Panc1 (cell line): ENCODE data around the gene MYO1E. TPM values are rescaled to one million over a fixed set of nuclear protein-coding genes. Genes with fewer than 3 reads are reported as not detected.

Experiments used
- ATAC-seq: fragments of 200-7000 bp; cut with Tn5 transposase; 2 replicates; pipeline ENCODE4 v1.9.1; 2020; ENCODE audit warnings: mild to moderate bottlenecking, moderate library complexity
- BruUV-seq: library from RNA; stranded (reverse); fragments of 400-500 nt; replicated peaks from 2 replicates; lab custom pipeline; 2021; lab: Mats Ljungman, UMichigan
- CTCF ChIA-PET: fragments of 300-600 bp; sonication (Branson Sonifier 250); formaldehyde crosslinking; loops from one replicate; lab custom pipeline; 2022; ENCODE audit warnings: antibody characterized with exemption; lab: Charles Lee
- POLR2A ChIA-PET: fragments of 300-600 bp; sonication (Branson Sonifier 250); formaldehyde crosslinking; loops from one replicate; lab custom pipeline; 2022; ENCODE audit warnings: antibody characterized with exemption; lab: Charles Lee
- DNase-seq: peaks from one replicate; pipeline ENCODE4 v3.0.0-alpha.2; 2010; ENCODE audit warnings: low read depth, low spot score
- H3K27ac ChIP-seq: 2 replicates; pipeline ENCODE4 v1.5.1; 2011; ENCODE audit warnings: mild to moderate bottlenecking, low read length, inconsistent platforms
- H3K27me3 ChIP-seq: fragments of 200-500 bp; sonication (Bioruptor generic); 2 replicates; pipeline ENCODE4 v1.6.0; 2014; ENCODE audit warnings: low read length, inconsistent platforms; ENCODE audit not compliant: control insufficient read depth, insufficient read depth
- H3K36me3 ChIP-seq: fragments of 200-500 bp; sonication (Bioruptor generic); 2 replicates; pipeline ENCODE4 v1.5.1; 2014; ENCODE audit warnings: inconsistent platforms, mild to moderate bottlenecking, low read length, moderate library complexity; ENCODE audit not compliant: control insufficient read depth, insufficient read depth
- H3K4me1 ChIP-seq: 2 replicates; pipeline ENCODE4 v1.5.1; 2011; ENCODE audit warnings: inconsistent platforms, mild to moderate bottlenecking, low read length, moderate library complexity; ENCODE audit not compliant: control insufficient read depth, insufficient read depth
- H3K4me3 ChIP-seq, 2 experiments: 2 replicates each; pipeline ENCODE4 v1.5.1; 2011 to 2012; ENCODE audit warnings: low read depth in 2 of 2, low read length in 2 of 2, mild to moderate bottlenecking in 2 of 2, inconsistent platforms in 1 of 2, moderate library complexity in 1 of 2
- H3K9me3 ChIP-seq: fragments of 200-500 bp; sonication (Bioruptor generic); 2 replicates; pipeline ENCODE4 v1.5.1; 2014; ENCODE audit warnings: low read depth, mild to moderate bottlenecking, inconsistent platforms, low read length, moderate library complexity; ENCODE audit not compliant: control insufficient read depth, insufficient read depth
- CTCF ChIP-seq: fragments of 450-650 bp; IDR thresholded peaks from 2 replicates; pipeline ENCODE4 v1.5.1; 2017; ENCODE audit warnings: mild to moderate bottlenecking
- POLR2AphosphoS5 ChIP-seq: IDR thresholded peaks from 2 replicates; pipeline ENCODE4 v1.6.1; 2012; ENCODE audit warnings: mild to moderate bottlenecking, low read depth, low read length, moderate library complexity
- REST ChIP-seq, 2 experiments: IDR thresholded peaks; 2 replicates each; pipeline ENCODE4 v1.6.1; 2011 to 2012; ENCODE audit warnings: low read depth in 2 of 2, control low read depth in 1 of 2, low read length in 1 of 2, mild to moderate bottlenecking in 1 of 2, moderate library complexity in 1 of 2; ENCODE audit not compliant: insufficient read depth in 1 of 2
- SIN3A ChIP-seq: IDR thresholded peaks from 2 replicates; pipeline ENCODE4 v1.6.1; 2012; ENCODE audit warnings: low read depth, mild to moderate bottlenecking, low read length, moderate library complexity, borderline replicate concordance; ENCODE audit not compliant: insufficient read depth
- TCF7L2 ChIP-seq: IDR thresholded peaks from 2 replicates; pipeline ENCODE4 v1.6.1; 2011; ENCODE audit warnings: mild to moderate bottlenecking, low read depth, low read length, inconsistent platforms
- in situ Hi-C: cut with HindIII; loops from 2 replicates; pipeline ENCODE4 v1.10.0; 2016; ENCODE audit warnings: low sequenced_read_pairs, low pct_unique_long_range_greater_than_20kb
- intact Hi-C: fragments of 100-400 bp; cut with micrococcal nuclease; formaldehyde crosslinking; loops from one replicate; pipeline ENCODE4 v1.10.0; 2022; ENCODE audit not compliant: unreplicated experiment
- total RNA-seq: library from RNA; stranded (reverse); gene quantifications from one replicate; pipeline ENCODE4 v1.2.1, GENCODE V29; 2021; ENCODE audit not compliant: unreplicated experiment

MYO1E gene
- total RNA-seq, 1 experiment from 2014 or later, result 161 TPM

GRCh38 chr15:59373215-59373614 is 544 bp upstream of the MYO1E start:
- Histone ChIP-seq H3K9me3 (no peaks in the 10 kb centered on the region), H3K4me1 (peaks cover 20% of the 10 kb centered on the region), H3K27ac (peak overlapping the region; percentile 89), H3K36me3 (peaks cover 3% of the 10 kb centered on the region; the same call in 1 of the 2 replicates), H3K4me3 (peak overlapping the region; percentile 89 to 91), H3K27me3 (no peaks in the 10 kb centered on the region)
- DNase-seq (no peak), ATAC-seq (no peak)
- intact Hi-C loops (loop anchor here (10.0 kb wide), 1 partner anchor 108 kb away; no protein-coding TSS in a partner anchor), in situ Hi-C loops (no loop called here)
- BruUV-seq, result TSS peak; percentile 93
- ChIA-PET CTCF (interaction anchor here (0.6 kb wide), 1 partner anchor 44 kb away, joined by 3 read pairs; no protein-coding TSS in a partner anchor), POLR2A (interaction anchor here (0.6 to 1.0 kb wide), 4 partner anchors 14 to 1961 kb away, joined by 3 to 5 read pairs (median 4); no protein-coding TSS in a partner anchor)
- TF ChIP-seq REST (IDR thresholded peaks at IDR 0.05; ENCODE audit: insufficient read depth in 1 of 2, low read depth in 2 of 2, low read length in 1 of 2), result no peak
- no peak for TF ChIP-seq POLR2AphosphoS5
- TF ChIP-seq SIN3A, result no peak
- no peak for TF ChIP-seq CTCF
- no peak for TF ChIP-seq TCF7L2

- no peak for TF ChIP-seq REST (IDR thresholded peaks at IDR 0.05; ENCODE audit: insufficient read depth in 1 of 2, low read depth in 2 of 2, low read length in 1 of 2)
- no peak; the same call in 1 of the 2 replicates for TF ChIP-seq SIN3A
- no peak for TF ChIP-seq POLR2AphosphoS5
- TF ChIP-seq CTCF, result no peak
- no peak for TF ChIP-seq TCF7L2
- POLR2A ChIA-PET, result interaction anchor here (0.7 to 1.3 kb wide), 3 partner anchors 26 to 71 kb away, joined by 3 to 6 read pairs (median 5); no protein-coding TSS in a partner anchor
Observed at GRCh38 chr15:59371458-59372351, 966 bp downstream of the MYO1E start.

More at GRCh38 chr15:59371458-59372351, 966 bp downstream of the MYO1E start:
- peak; percentile 52 for ATAC-seq
- CTCF ChIA-PET, result no interaction called here
- Histone ChIP-seq H3K4me1 (peaks cover 28% of the 10 kb centered on the region), H3K9me3 (no peaks in the 10 kb centered on the region), H3K27me3 (no peaks in the 10 kb centered on the region), H3K36me3 (peaks cover 3% of the 10 kb centered on the region; the same call in 1 of the 2 replicates), H3K4me3 (peak overlapping the region; percentile 89 to 91), H3K27ac (peak overlapping the region; percentile 89)
- BruUV-seq, result no TSS peak
- intact Hi-C loops (loop anchor here (10.0 kb wide), 1 partner anchor 107 kb away; no protein-coding TSS in a partner anchor), in situ Hi-C loops (no loop called here)
- no peak for DNase-seq
